Measurements from ENCODE around the gene FAM185A.
A peak's percentile ranks its signal among the peaks of the same experiment; 100 is the strongest.
"Not testable (repeated sequence)": the region's sequence is repeated elsewhere in the genome, so short reads cannot be mapped to it uniquely, and the experiment has no call there.

FAM185A gene

GRCh38 chr7:102791367-102791766 is 42.6 kb downstream of the FAM185A start:
- not testable (repeated sequence) for H3K14ac ChIP-seq (ENCODE audit: low read length in 2 of 2); H3K27me3 ChIP-seq (ENCODE audit: control insufficient read depth in 1 of 2, insufficient read depth in 1 of 2, low read length in 2 of 2); H3K4ac ChIP-seq (ENCODE audit: low read depth in 1 of 2, low read length in 2 of 2); H3K9ac ChIP-seq (ENCODE audit: low read length); H3K79me1 ChIP-seq (replicated peaks; ENCODE audit: low read length, poor library complexity, severe bottlenecking); H3K23ac ChIP-seq (ENCODE audit: low read length in 2 of 2); H4K8ac ChIP-seq (ENCODE audit: low read length); H3K27ac ChIP-seq (ENCODE audit: low read length, poor library complexity, severe bottlenecking); H2BK120ac ChIP-seq (ENCODE audit: low read depth, low read length); H3K18ac ChIP-seq (ENCODE audit: low read depth in 1 of 2, low read length in 2 of 2); H2AK5ac ChIP-seq (ENCODE audit: low read length, severe bottlenecking); H3K4me3 ChIP-seq (ENCODE audit: insufficient read depth in 1 of 2, low read depth in 1 of 2, low read length in 2 of 2); H3K9me3 ChIP-seq (ENCODE audit: control insufficient read depth, low read length); H3K36me3 ChIP-seq (ENCODE audit: control insufficient read depth in 1 of 2, insufficient read depth in 2 of 2, low read depth in 1 of 2, low read length in 2 of 2); H2BK12ac ChIP-seq (ENCODE audit: low read length in 2 of 2); H3K4me1 ChIP-seq (ENCODE audit: control insufficient read depth, insufficient read depth, low read depth, low read length); H4K91ac ChIP-seq (ENCODE audit: low read length); H3K4me2 ChIP-seq (ENCODE audit: low read length, poor library complexity, severe bottlenecking); H2BK15ac ChIP-seq (ENCODE audit: low read depth, poor library complexity, severe bottlenecking); H2AFZ ChIP-seq (ENCODE audit: low read depth, low read length); H2BK5ac ChIP-seq (ENCODE audit: low read depth, low read length, poor library complexity, severe bottlenecking); DNase-seq
- WGBS = 97% methylated on average over 3 of the region's 5 CpGs

- not testable (repeated sequence) for H3K9me3 ChIP-seq (ENCODE audit: control insufficient read depth, low read length); H4K8ac ChIP-seq (ENCODE audit: low read length); H2BK120ac ChIP-seq (ENCODE audit: low read depth, low read length); H3K14ac ChIP-seq (ENCODE audit: low read length in 2 of 2); H2BK15ac ChIP-seq (ENCODE audit: low read depth, poor library complexity, severe bottlenecking); H3K36me3 ChIP-seq (ENCODE audit: control insufficient read depth in 1 of 2, insufficient read depth in 2 of 2, low read depth in 1 of 2, low read length in 2 of 2); H3K4me1 ChIP-seq (ENCODE audit: control insufficient read depth, insufficient read depth, low read depth, low read length); H3K4me3 ChIP-seq (ENCODE audit: insufficient read depth in 1 of 2, low read depth in 1 of 2, low read length in 2 of 2); H3K9ac ChIP-seq (ENCODE audit: low read length); H3K4ac ChIP-seq (ENCODE audit: low read depth in 1 of 2, low read length in 2 of 2); H3K4me2 ChIP-seq (ENCODE audit: low read length, poor library complexity, severe bottlenecking); H3K27ac ChIP-seq (ENCODE audit: low read length, poor library complexity, severe bottlenecking); H3K23ac ChIP-seq (ENCODE audit: low read length in 2 of 2); H2BK5ac ChIP-seq (ENCODE audit: low read depth, low read length, poor library complexity, severe bottlenecking); H3K27me3 ChIP-seq (ENCODE audit: control insufficient read depth in 1 of 2, insufficient read depth in 1 of 2, low read length in 2 of 2); H4K91ac ChIP-seq (ENCODE audit: low read length); H2BK12ac ChIP-seq (ENCODE audit: low read length in 2 of 2); H2AK5ac ChIP-seq (ENCODE audit: low read length, severe bottlenecking); H3K18ac ChIP-seq (ENCODE audit: low read depth in 1 of 2, low read length in 2 of 2); H2AFZ ChIP-seq (ENCODE audit: low read depth, low read length); DNase-seq; H3K79me1 ChIP-seq (replicated peaks; ENCODE audit: low read length, poor library complexity, severe bottlenecking)
Measured at GRCh38 chr7:102791831-102792230, 43.0 kb downstream of the FAM185A start.

- H3K79me1 ChIP-seq (replicated peaks; ENCODE audit: low read length, poor library complexity, severe bottlenecking) = not testable (repeated sequence)
Measured at GRCh38 chr7:102794567-102794966, 45.8 kb downstream of the FAM185A start.

GRCh38 chr7:102795987-102796595 is 47.3 kb downstream of the FAM185A start:
- not testable (repeated sequence) for H2BK12ac ChIP-seq (ENCODE audit: low read length in 2 of 2); DNase-seq; H3K4ac ChIP-seq (ENCODE audit: low read depth in 1 of 2, low read length in 2 of 2); H4K91ac ChIP-seq (ENCODE audit: low read length); H3K14ac ChIP-seq (ENCODE audit: low read length in 2 of 2); H3K4me3 ChIP-seq (ENCODE audit: insufficient read depth in 1 of 2, low read depth in 1 of 2, low read length in 2 of 2); H3K36me3 ChIP-seq (ENCODE audit: control insufficient read depth in 1 of 2, insufficient read depth in 2 of 2, low read depth in 1 of 2, low read length in 2 of 2); H3K9me3 ChIP-seq (ENCODE audit: control insufficient read depth, low read length); H2BK5ac ChIP-seq (ENCODE audit: low read depth, low read length, poor library complexity, severe bottlenecking); H3K4me2 ChIP-seq (ENCODE audit: low read length, poor library complexity, severe bottlenecking); H3K79me1 ChIP-seq (replicated peaks; ENCODE audit: low read length, poor library complexity, severe bottlenecking); H3K18ac ChIP-seq (ENCODE audit: low read depth in 1 of 2, low read length in 2 of 2); H2AFZ ChIP-seq (ENCODE audit: low read depth, low read length); H3K27me3 ChIP-seq (ENCODE audit: control insufficient read depth in 1 of 2, insufficient read depth in 1 of 2, low read length in 2 of 2); H2BK120ac ChIP-seq (ENCODE audit: low read depth, low read length); H4K8ac ChIP-seq (ENCODE audit: low read length); H2BK15ac ChIP-seq (ENCODE audit: low read depth, poor library complexity, severe bottlenecking); H2AK5ac ChIP-seq (ENCODE audit: low read length, severe bottlenecking); H3K27ac ChIP-seq (ENCODE audit: low read length, poor library complexity, severe bottlenecking); H3K4me1 ChIP-seq (ENCODE audit: control insufficient read depth, insufficient read depth, low read depth, low read length); H3K9ac ChIP-seq (ENCODE audit: low read length); H3K23ac ChIP-seq (ENCODE audit: low read length in 2 of 2)
- 50% methylated on average over 2 of the region's 6 CpGs for WGBS

More at GRCh38 chr7:102794567-102794966, 45.8 kb downstream of the FAM185A start:
- H2BK15ac ChIP-seq (ENCODE audit: low read depth, poor library complexity, severe bottlenecking); H2AK5ac ChIP-seq (ENCODE audit: low read length, severe bottlenecking); H3K14ac ChIP-seq (ENCODE audit: low read length in 2 of 2); H3K4ac ChIP-seq (ENCODE audit: low read depth in 1 of 2, low read length in 2 of 2); H3K9me3 ChIP-seq (ENCODE audit: control insufficient read depth, low read length); H4K91ac ChIP-seq (ENCODE audit: low read length); H3K4me2 ChIP-seq (ENCODE audit: low read length, poor library complexity, severe bottlenecking); H3K18ac ChIP-seq (ENCODE audit: low read depth in 1 of 2, low read length in 2 of 2); H3K23ac ChIP-seq (ENCODE audit: low read length in 2 of 2); H3K4me3 ChIP-seq (ENCODE audit: insufficient read depth in 1 of 2, low read depth in 1 of 2, low read length in 2 of 2); H2BK12ac ChIP-seq (ENCODE audit: low read length in 2 of 2); H3K36me3 ChIP-seq (ENCODE audit: control insufficient read depth in 1 of 2, insufficient read depth in 2 of 2, low read depth in 1 of 2, low read length in 2 of 2); H2BK120ac ChIP-seq (ENCODE audit: low read depth, low read length); H2BK5ac ChIP-seq (ENCODE audit: low read depth, low read length, poor library complexity, severe bottlenecking); H4K8ac ChIP-seq (ENCODE audit: low read length); H3K27ac ChIP-seq (ENCODE audit: low read length, poor library complexity, severe bottlenecking); H3K4me1 ChIP-seq (ENCODE audit: control insufficient read depth, insufficient read depth, low read depth, low read length); H3K9ac ChIP-seq (ENCODE audit: low read length); H2AFZ ChIP-seq (ENCODE audit: low read depth, low read length); H3K27me3 ChIP-seq (ENCODE audit: control insufficient read depth in 1 of 2, insufficient read depth in 1 of 2, low read length in 2 of 2): not testable (repeated sequence)
- peak; percentile 35 for DNase-seq
- no CpG with 5 or more reads among the region's 1 CpG for WGBS

Data from mesenchymal stem cell (in vitro differentiated cells and primary cell).